NK-92 (cell line): ENCODE results near the gene TP53TG3D.
"Not testable (repeated sequence)": the region's sequence is repeated elsewhere in the genome, so short reads cannot be mapped to it uniquely, and the experiment has no call there.

ENCODE experiments used
- DNase-seq: peaks from one replicate; lab custom pipeline; 2025; ENCODE audit not compliant: unreplicated experiment; lab: John Stamatoyannopoulos, UW

TP53TG3D gene

GRCh38 chr16:32252986-32253385 lies at the start of gene TP53TG3D:
TSS of gene TP53TG3D (plus strand) at chr16:32253286. CDS start at chr16:32253354, 68 bp downstream.
- not testable (repeated sequence) for DNase-seq

GRCh38 chr16:32253507-32253906 lies 421 bp downstream of the TP53TG3D start:
- DNase-seq, result not testable (repeated sequence)

GRCh38 chr16:32261526-32261925 lies 8.4 kb downstream of the TP53TG3D start:
- not testable (repeated sequence) for DNase-seq

- DNase-seq, result not testable (repeated sequence)
Observed at GRCh38 chr16:32263552-32263951, 10.5 kb downstream of the TP53TG3D start.

GRCh38 chr16:32281910-32282309 lies 28.8 kb downstream of the TP53TG3D start:
- DNase-seq, result not testable (repeated sequence)

GRCh38 chr16:32283024-32283423 lies 29.9 kb downstream of the TP53TG3D start:
- not testable (repeated sequence) for DNase-seq

- DNase-seq, result not testable (repeated sequence)
Observed at GRCh38 chr16:32283917-32284495, 30.9 kb downstream of the TP53TG3D start.

GRCh38 chr16:32284800-32285796 lies 32.0 kb downstream of the TP53TG3D start:
- not testable (repeated sequence) for DNase-seq

GRCh38 chr16:32286193-32286592 lies 33.1 kb downstream of the TP53TG3D start:
- not testable (repeated sequence) for DNase-seq

GRCh38 chr16:32287743-32288142 lies 34.7 kb downstream of the TP53TG3D start:
- DNase-seq, result not testable (repeated sequence)

GRCh38 chr16:32289197-32289596 lies 36.1 kb downstream of the TP53TG3D start:
- not testable (repeated sequence) for DNase-seq

GRCh38 chr16:32302776-32303175 lies 49.7 kb downstream of the TP53TG3D start:
- DNase-seq, result not testable (repeated sequence)
